ENCODE data around the gene ESX1. TPM values are rescaled to one million over a fixed set of nuclear protein-coding genes. Genes with fewer than 3 reads are reported as not detected.

Gene ESX1
- total RNA-seq, 1 experiment from 2014 or later = not detected

DNA sequence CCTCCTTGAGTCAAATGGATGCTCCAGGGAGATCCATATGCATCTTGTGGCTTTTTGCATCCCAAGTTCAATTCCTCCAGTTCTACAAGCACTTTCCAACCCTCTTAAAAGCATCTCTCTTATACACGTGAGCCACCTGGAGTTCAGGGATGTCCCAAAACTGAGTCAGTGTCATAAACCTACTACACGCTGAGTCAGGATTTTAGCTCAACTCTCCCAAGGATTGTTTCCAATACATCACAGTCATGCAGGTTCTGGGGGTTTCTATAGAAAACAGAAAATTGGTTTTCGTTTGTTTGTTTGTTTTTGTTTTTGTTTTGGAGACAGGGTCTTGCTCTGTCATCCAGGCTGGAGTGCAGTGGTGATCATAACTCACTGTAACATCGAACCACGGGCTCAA, 25.9 kb upstream of the ESX1 start:
- Mint-ChIP-seq H3K9me3 (ENCODE audit: unreplicated experiment) (no peaks in the 10 kb centered on the region), H3K27ac (ENCODE audit: low read depth, unreplicated experiment) (no peak overlapping the region), H3K36me3 (ENCODE audit: insufficient read depth, unreplicated experiment) (peaks cover 5% of the 10 kb centered on the region), H3K4me1 (ENCODE audit: insufficient read depth, unreplicated experiment) (no peaks in the 10 kb centered on the region), H3K27me3 (ENCODE audit: insufficient read depth, unreplicated experiment) (peaks cover 64% of the 10 kb centered on the region), H3K4me3 (ENCODE audit: unreplicated experiment) (no peak overlapping the region)
- TF ChIP-seq, protein P1, sequence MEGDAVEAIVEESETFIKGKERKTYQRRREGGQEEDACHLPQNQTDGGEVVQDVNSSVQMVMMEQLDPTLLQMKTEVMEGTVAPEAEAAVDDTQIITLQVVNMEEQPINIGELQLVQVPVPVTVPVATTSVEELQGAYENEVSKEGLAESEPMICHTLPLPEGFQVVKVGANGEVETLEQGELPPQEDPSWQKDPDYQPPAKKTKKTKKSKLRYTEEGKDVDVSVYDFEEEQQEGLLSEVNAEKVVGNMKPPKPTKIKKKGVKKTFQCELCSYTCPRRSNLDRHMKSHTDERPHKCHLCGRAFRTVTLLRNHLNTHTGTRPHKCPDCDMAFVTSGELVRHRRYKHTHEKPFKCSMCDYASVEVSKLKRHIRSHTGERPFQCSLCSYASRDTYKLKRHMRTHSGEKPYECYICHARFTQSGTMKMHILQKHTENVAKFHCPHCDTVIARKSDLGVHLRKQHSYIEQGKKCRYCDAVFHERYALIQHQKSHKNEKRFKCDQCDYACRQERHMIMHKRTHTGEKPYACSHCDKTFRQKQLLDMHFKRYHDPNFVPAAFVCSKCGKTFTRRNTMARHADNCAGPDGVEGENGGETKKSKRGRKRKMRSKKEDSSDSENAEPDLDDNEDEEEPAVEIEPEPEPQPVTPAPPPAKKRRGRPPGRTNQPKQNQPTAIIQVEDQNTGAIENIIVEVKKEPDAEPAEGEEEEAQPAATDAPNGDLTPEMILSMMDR (IDR thresholded peaks at IDR 0.05; ENCODE audit: unreplicated experiment) = no peak
- DNase-seq (ENCODE audit: unreplicated experiment) = no peak
- ChIA-PET CTCF (no interaction called here), POLR2A (no interaction called here)
- intact Hi-C loops (cut with micrococcal nuclease) = no loop called here
- no TSS peak for BruUV-seq (replicated peaks)

DNA sequence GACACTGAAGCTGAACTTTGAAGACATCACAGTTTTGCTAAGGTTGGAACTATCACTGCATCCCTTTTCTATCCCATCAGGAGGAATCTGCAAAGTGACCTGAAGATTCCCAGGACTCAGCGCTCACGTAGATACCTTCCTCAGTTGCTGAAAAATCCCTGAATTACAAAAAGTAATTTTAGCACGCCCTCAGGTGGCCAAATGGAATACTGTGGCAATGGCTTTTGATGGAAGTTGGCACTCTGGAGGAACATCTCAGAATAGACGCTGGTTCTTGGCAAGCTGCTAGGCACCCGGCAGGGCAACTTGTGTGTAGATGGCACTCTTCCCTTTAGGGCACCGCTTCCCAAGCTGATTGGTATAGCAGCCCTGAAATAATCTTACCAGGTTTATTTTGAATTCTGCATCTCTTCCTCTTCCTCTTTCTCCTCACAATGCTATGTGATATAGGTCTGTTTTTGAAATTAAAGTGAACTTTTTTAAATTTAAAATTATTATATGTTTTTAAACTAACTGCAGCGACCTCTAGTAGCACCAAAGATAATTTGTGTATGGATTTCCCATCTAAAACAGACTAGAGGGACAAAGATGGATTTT, 16.3 kb upstream of the ESX1 start:
- no TSS peak for BruUV-seq (replicated peaks)
- H3K4me1 Mint-ChIP-seq (ENCODE audit: insufficient read depth, unreplicated experiment) = no peaks in the 10 kb centered on the region

DNA sequence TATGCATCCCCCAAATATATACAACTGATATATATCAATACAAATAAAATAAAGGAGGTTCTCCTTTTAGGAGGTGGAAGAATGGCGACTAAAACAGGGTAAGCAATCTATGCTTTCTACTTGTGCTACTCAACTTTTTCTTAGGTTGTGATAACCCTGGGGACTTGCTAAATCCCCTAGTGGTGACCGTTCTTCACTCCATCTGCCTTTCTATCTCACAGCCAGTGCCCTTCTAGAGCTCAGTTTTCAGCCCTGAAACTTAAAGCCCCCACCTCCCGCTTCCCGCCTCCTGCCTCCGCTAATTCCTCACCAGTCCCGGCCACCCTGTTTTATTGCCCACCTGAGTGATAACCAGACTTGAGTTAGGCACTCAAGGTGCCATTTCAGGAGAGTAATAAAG, 15.5 kb upstream of the ESX1 start:
- intact Hi-C loops (cut with micrococcal nuclease) = loop anchor here (2.0 kb wide), 1 partner anchor 75 kb away; no protein-coding TSS in a partner anchor
- Mint-ChIP-seq H3K9me3 (ENCODE audit: unreplicated experiment) (no peaks in the 10 kb centered on the region), H3K36me3 (ENCODE audit: insufficient read depth, unreplicated experiment) (no peaks in the 10 kb centered on the region), H3K4me1 (ENCODE audit: insufficient read depth, unreplicated experiment) (no peaks in the 10 kb centered on the region), H3K27me3 (ENCODE audit: insufficient read depth, unreplicated experiment) (peaks cover 78% of the 10 kb centered on the region), H3K27ac (ENCODE audit: low read depth, unreplicated experiment) (no peak overlapping the region), H3K4me3 (ENCODE audit: unreplicated experiment) (no peak overlapping the region)
- no peak for DNase-seq (ENCODE audit: unreplicated experiment)
- TF ChIP-seq, protein P1 (IDR thresholded peaks at IDR 0.05; ENCODE audit: unreplicated experiment) = no peak
- BruUV-seq (replicated peaks) = no TSS peak
- ChIA-PET CTCF (interaction anchor here (0.6 to 2.6 kb wide), 10 partner anchors 8 to 142 kb away, joined by 3 to 22 read pairs (median 4); no protein-coding TSS in a partner anchor), POLR2A (no interaction called here)

More for the DNA sequence above, 16.3 kb upstream of the ESX1 start:
- intact Hi-C loops (cut with micrococcal nuclease) = loop anchor here (2.0 kb wide), 1 partner anchor 76 kb away; no protein-coding TSS in a partner anchor
- Mint-ChIP-seq H3K4me3 (ENCODE audit: unreplicated experiment) (no peak overlapping the region), H3K9me3 (ENCODE audit: unreplicated experiment) (no peaks in the 10 kb centered on the region), H3K27ac (ENCODE audit: low read depth, unreplicated experiment) (no peak overlapping the region), H3K36me3 (ENCODE audit: insufficient read depth, unreplicated experiment) (no peaks in the 10 kb centered on the region), H3K27me3 (ENCODE audit: insufficient read depth, unreplicated experiment) (peaks cover 78% of the 10 kb centered on the region)
- TF ChIP-seq, protein P1 (IDR thresholded peaks at IDR 0.05; ENCODE audit: unreplicated experiment) = peak; percentile 64
- peak; percentile 68 for DNase-seq (ENCODE audit: unreplicated experiment)
- POLR2A ChIA-PET = no interaction called here
- CTCF ChIA-PET = interaction anchor here (0.9 to 2.6 kb wide), 8 partner anchors 9 to 75 kb away, joined by 3 to 22 read pairs (median 4); no protein-coding TSS in a partner anchor

DNA sequence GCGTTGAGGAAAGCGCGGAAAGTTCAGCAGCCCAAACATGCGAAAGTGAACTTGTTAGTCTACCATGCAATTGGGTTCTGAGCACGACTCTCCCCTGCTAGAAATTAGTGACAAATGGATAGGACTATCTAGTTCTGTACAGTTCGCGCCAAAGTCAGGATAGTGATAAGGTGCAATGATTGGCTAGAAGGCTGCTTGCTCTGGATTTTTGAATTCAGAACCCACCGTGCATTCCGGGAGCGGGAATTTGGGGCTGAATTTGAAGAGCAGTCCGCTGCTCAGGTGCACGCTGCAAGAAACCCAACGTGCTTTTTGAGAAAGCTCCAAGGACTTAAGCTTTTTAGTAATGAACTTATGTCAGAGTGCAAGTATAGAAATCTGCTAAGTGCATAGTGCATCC, 732 bp upstream of the ESX1 start:
- ChIA-PET CTCF (no interaction called here), POLR2A (no interaction called here)
- Mint-ChIP-seq H3K4me3 (ENCODE audit: unreplicated experiment) (no peak overlapping the region), H3K27ac (ENCODE audit: low read depth, unreplicated experiment) (no peak overlapping the region), H3K36me3 (ENCODE audit: insufficient read depth, unreplicated experiment) (no peaks in the 10 kb centered on the region), H3K27me3 (ENCODE audit: insufficient read depth, unreplicated experiment) (peaks cover 26% of the 10 kb centered on the region), H3K4me1 (ENCODE audit: insufficient read depth, unreplicated experiment) (no peaks in the 10 kb centered on the region), H3K9me3 (ENCODE audit: unreplicated experiment) (no peaks in the 10 kb centered on the region)
- BruUV-seq (replicated peaks) = no TSS peak
- TF ChIP-seq, protein P1 (IDR thresholded peaks at IDR 0.05; ENCODE audit: unreplicated experiment) = no peak
- no peak for DNase-seq (ENCODE audit: unreplicated experiment)
- intact Hi-C loops (cut with micrococcal nuclease) = no loop called here

All from MCF 10A (cell line).